ENCODE results near the gene ZNF646.

Gene ZNF646

DNA sequence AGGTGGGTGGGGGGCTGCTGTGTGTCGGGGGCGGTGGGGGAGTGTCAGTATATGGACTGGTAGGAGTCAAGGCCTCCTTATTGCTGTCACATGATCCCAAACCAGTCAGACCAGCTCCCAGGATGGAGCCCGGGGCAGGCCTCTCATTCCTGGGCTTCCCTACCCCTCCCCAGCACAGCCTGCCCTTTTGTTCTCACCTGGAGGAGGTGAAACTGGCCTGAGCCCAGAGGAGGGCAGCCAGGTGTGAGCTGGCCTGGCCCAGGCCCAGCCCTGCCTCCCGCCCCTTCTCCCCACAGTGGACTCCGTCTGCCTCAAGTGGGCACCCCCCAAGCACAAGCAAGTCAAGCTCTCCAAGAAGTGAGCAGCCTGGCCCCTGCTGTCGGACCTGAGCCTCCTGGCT lies 56.7 kb downstream of the ZNF646 start:
- no peak for DNase-seq (ENCODE audit: low read depth)

DNA sequence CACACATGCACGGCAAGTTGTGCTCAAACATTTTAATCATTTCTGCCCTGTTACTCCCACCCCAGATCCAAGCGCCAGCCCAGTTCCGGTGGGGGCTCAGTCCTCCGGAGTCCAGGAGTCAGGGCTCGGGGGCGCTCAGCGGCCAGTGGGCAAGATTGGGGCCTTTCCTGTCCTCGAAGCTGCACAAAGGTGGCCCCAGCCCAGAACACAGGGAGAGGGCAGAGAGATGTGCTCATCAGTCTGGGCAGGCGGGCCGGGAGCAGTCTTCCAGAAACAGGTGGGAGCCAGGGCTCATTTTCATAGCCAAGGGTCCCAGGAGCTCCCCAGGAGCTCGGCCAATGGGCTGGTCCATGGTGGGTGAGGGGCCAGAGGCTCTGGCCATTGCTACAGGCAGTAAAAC lies 57.2 kb downstream of the ZNF646 start:
- no peak for DNase-seq (ENCODE audit: low read depth)

DNA sequence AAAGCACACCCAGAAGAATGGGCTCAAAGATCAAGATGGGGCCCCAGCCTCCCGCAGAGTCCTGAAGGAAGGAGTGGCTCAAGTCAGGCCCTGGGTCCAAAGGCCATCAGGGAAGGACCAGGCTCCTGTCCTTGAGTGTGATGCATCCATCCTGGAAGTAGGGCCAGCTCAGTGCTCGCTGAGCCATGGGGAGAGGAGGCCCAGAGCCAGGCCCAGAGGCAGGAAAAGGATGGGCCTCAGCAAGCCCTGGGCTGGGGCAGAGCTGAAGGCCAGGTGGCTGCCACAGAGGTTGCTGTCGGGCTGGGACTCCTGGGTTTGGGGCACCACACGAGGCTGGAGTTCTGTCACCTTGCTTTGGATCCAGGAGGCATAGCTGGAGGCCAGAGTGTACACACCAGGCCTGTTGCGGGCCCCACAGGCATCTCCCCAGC lies 57.6 kb downstream of the ZNF646 start:
- no peak for DNase-seq (ENCODE audit: low read depth)

DNA sequence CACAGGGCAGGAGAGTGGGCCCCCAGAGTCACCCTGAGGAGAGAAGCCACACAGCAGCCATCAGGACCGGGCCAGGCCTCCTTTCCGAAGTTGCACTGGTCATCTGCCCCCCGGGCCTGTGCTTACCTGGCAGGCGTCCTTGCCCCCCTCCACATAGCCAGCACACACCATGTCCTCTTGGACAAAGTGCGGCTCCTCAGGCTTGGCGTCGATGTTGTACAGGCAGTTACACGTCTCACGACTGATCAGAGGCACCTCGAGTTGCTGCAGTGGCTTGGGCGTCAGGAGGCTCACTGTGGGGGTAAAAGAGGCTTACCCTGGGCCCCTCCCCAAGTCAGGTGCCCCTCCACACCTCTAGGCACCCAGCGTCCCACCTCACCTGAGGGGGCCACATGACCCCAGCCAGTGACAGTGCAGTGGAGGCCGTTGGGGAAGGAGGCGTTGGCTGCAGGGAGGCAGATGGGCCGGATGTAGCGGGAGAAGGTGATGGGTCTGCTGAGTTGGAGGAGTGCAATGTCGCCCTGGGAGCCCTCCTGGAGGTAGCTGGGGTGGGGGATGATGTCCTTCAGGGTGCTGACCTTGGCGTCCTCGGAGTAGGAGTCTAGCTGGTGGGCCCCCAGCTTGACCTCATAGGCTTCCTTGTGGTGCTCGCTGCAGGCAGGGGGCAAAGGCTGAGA lies 58.2 kb downstream of the ZNF646 start:
- no peak for DNase-seq (ENCODE audit: low read depth)

DNA sequence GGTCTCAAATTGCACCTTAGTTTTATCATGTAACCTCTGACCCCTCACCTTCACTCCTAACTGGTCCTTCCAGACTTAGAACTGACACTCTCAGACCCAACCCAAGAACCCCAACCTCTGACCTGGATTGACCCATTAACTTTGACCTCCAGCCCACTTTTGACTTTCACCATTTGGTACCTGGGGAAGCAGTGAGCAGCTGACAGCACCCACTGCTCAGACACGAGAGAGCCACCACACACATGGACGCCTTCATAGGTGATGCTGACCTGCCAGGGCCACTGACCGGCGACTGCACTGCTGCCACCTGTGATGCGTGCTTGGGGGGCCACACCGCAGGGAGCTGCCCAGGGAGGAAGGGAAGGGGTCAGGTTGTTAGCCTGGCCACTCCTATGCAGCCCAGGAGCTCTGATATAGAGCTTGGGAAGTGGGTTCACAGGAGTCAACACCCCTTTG lies 58.9 kb downstream of the ZNF646 start:
- no peak for DNase-seq (ENCODE audit: low read depth)

Measured in stimulated activated CD8-positive, alpha-beta memory T cell treated with anti-CD3 and anti-CD28 coated beads, Interleukin-15, amount 100 ng/mL, for 1 hour (primary cell).